OCI-LY3 (cell line): ENCODE data around the gene SH2D3C.

Source experiments
- H2AFZ ChIP-seq: fragments of 200-600, 300-600 bp; shearing (Covaris generic); 2 replicates; pipeline ENCODE4 v1.6.0; 2014; ENCODE audit warnings: antibody characterized with exemption, low read depth, low read length
- H3K27ac ChIP-seq: fragments of 200-600, 300-600 bp; sonication (generic); 2 replicates; pipeline ENCODE4 v1.5.1; 2014; ENCODE audit warnings: mild to moderate bottlenecking, low read length, moderate library complexity, mixed read lengths
- H3K27me3 ChIP-seq: fragments of 200-600, 300-600 bp; sonication (generic); 2 replicates; pipeline ENCODE4 v1.6.1; 2014; ENCODE audit warnings: low read depth, low read length, mixed read lengths
- H3K36me3 ChIP-seq: fragments of 200-600, 300-600 bp; sonication (generic); replicated peaks from 2 replicates; pipeline ENCODE3; 2014; ENCODE audit warnings: low read depth, low read length, mixed read lengths
- H3K4me1 ChIP-seq: fragments of 300-600, 200-600 bp; sonication (generic); 2 replicates; pipeline ENCODE4 v1.6.1; 2014; ENCODE audit warnings: low read length, mixed read lengths
- H3K4me2 ChIP-seq: fragments of 200-600, 300-600 bp; sonication (generic); 2 replicates; pipeline ENCODE4 v1.6.1; 2014; ENCODE audit warnings: low read length, mixed read lengths
- H3K4me3 ChIP-seq: fragments of 300-600, 200-600 bp; sonication (generic); 2 replicates; pipeline ENCODE4 v1.5.1; 2014; ENCODE audit warnings: antibody characterized with exemption, mild to moderate bottlenecking, low read length, moderate library complexity
- H3K79me2 ChIP-seq: fragments of 300-600, 200-600 bp; shearing (Covaris generic); 2 replicates; pipeline ENCODE4 v1.6.1; 2014; ENCODE audit warnings: mild to moderate bottlenecking, low read length, mixed read lengths
- H3K9ac ChIP-seq: fragments of 300-600, 200-600 bp; shearing (Covaris generic); 2 replicates; pipeline ENCODE4 v1.6.0; 2014; ENCODE audit warnings: mild to moderate bottlenecking, low read length, moderate library complexity
- H3K9me3 ChIP-seq: fragments of 200-600, 300-600 bp; shearing (Covaris generic); 2 replicates; pipeline ENCODE4 v1.6.1; 2014; ENCODE audit warnings: low read length, mixed read lengths; ENCODE audit not compliant: insufficient read depth
- H4K20me1 ChIP-seq: fragments of 200-600, 300-600 bp; sonication (generic); 2 replicates; pipeline ENCODE4 v1.6.1; 2016; ENCODE audit warnings: low read length, mixed read lengths; ENCODE audit not compliant: insufficient read depth
- EZH2phosphoT487 ChIP-seq: fragments of 200-600 bp; shearing (Covaris generic); IDR thresholded peaks from 2 replicates; pipeline ENCODE4 v1.6.1; 2018; ENCODE audit warnings: antibody characterized with exemption, mixed run types, low read depth
- TF ChIP-seq, protein P1 (sequence below): fragments of 200-600, 300-600 bp; sonication (generic); IDR thresholded peaks from 2 replicates; pipeline ENCODE4 v1.5.1; 2014; ENCODE audit warnings: antibody characterized with exemption, low read length, low read depth

SH2D3C gene

DNA sequence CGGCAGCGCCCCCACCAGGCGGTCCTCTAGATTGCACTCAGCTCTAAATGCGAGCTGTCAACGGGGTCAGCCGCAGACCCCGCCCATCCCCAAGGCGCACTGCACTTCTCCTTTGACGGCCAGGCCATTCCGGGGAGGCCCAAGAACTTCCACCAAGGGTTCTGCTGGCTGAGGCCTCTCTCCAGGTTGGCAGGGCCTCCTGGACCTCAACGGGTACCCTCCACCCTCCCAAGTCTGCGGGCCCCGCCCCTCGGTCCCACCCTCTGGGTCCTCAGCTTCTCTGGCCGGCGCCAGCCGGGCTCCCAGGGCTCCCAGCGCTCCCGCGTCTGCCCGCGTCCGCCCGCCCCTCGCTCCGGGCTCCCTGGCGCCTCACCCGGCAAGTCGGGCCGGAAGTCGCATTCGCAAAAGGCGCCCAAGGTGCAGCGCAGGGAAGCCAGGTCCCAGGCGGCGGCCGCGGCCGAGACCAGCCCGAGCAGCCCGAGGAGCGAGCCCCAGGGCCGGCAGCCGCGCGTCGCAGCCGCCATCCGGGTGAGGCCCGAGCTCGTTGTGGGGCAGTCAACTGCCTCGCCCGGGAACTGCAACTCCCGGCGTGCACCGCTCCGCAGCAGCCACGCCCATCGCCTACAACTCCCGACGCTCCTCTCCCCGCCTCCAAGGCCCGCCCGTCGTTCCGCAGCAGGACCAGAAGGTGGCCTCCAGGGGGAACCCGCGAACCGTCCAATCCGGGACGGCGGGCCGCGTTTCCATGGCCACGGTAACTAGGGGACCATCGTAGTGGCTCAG, 43.5 kb downstream of the SH2D3C start, which contains the start of gene TOR2A:
Gene TOR2A (minus strand): TSS at position 548 of the 783 bp plus-strand sequence. CDS start 24 bp downstream, at position 524.
- H3K27me3 ChIP-seq: no peaks in the 10 kb centered on the region
- H3K4me1 ChIP-seq: peaks cover 13% of the 10 kb centered on the region
- H3K36me3 ChIP-seq: peaks cover 14% of the 10 kb centered on the region
- H2AFZ ChIP-seq: peak within 1 kb of the TSS; percentile 50
- H3K4me2 ChIP-seq: peak within 1 kb of the TSS; percentile 72
- peak within 1 kb of the TSS; percentile 84 for H3K4me3 ChIP-seq
- no peak for TF ChIP-seq EZH2phosphoT487
- TF ChIP-seq, protein P1, sequence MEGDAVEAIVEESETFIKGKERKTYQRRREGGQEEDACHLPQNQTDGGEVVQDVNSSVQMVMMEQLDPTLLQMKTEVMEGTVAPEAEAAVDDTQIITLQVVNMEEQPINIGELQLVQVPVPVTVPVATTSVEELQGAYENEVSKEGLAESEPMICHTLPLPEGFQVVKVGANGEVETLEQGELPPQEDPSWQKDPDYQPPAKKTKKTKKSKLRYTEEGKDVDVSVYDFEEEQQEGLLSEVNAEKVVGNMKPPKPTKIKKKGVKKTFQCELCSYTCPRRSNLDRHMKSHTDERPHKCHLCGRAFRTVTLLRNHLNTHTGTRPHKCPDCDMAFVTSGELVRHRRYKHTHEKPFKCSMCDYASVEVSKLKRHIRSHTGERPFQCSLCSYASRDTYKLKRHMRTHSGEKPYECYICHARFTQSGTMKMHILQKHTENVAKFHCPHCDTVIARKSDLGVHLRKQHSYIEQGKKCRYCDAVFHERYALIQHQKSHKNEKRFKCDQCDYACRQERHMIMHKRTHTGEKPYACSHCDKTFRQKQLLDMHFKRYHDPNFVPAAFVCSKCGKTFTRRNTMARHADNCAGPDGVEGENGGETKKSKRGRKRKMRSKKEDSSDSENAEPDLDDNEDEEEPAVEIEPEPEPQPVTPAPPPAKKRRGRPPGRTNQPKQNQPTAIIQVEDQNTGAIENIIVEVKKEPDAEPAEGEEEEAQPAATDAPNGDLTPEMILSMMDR: peak; percentile 94
- H3K27ac ChIP-seq: peak within 1 kb of the TSS; percentile 57
- no peaks in the 10 kb centered on the region for H3K9me3 ChIP-seq
- H3K9ac ChIP-seq: peak within 1 kb of the TSS; percentile 71
- H4K20me1 ChIP-seq: no peaks in the 10 kb centered on the region
- no peaks in the 10 kb centered on the region for H3K79me2 ChIP-seq

DNA sequence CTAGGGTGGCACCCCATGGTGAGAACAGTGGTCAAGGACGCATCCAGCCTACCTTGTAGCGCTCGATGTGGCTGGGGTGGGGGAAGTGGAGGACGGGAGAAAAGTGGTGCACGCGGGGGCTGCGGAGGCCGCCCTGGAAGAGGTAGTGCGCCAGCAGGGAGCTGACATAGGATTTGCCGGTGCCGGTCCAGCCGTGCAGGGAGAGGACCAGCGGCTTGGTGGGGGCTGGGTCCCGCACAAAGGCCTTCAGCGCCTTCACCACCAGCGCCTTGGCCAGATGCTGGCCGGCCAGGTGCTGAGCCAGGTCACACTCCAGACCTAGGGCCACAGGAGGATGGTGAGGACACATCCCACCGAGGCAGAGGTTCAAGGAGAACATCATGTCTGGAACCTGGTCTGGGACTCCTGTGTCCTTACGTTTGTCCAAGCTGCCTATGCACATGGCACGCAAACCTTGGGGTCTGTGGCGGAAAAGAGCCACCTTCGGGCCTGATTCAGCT, 44.2 kb downstream of the SH2D3C start:
- H3K36me3 ChIP-seq: peaks cover 9% of the 10 kb centered on the region
- no peak overlapping the region for H2AFZ ChIP-seq
- peak overlapping the region; percentile 71; the same call in 1 of the 2 replicates for H3K9ac ChIP-seq
- H4K20me1 ChIP-seq: no peaks in the 10 kb centered on the region
- H3K4me3 ChIP-seq: peak overlapping the region; percentile 84
- H3K4me1 ChIP-seq: peaks cover 13% of the 10 kb centered on the region
- no peak for TF ChIP-seq EZH2phosphoT487
- TF ChIP-seq, protein P1: no peak
- H3K9me3 ChIP-seq: no peaks in the 10 kb centered on the region
- H3K27ac ChIP-seq: no peak overlapping the region
- no peaks in the 10 kb centered on the region for H3K79me2 ChIP-seq
- H3K4me2 ChIP-seq: peak overlapping the region; percentile 72
- no peaks in the 10 kb centered on the region for H3K27me3 ChIP-seq

DNA sequence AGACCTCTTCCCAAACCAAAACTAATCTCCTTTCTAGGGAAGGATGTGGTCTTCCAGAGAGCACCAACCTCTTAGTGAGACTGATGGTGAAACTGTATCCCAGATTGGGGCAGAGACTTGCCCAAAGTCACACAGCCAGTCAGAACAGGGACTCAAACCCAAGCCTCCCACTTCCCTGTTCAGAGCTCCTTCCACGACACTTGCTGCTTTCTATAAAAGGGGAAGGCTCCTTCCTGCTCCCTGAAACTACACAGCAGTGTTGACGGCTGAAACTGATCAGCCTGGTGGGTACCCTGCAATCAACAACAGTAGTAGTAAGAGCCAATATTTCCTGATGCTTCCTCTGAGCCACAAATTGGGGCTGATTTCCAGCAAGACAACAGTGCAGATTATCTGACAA, 44.9 kb downstream of the SH2D3C start:
- Histone ChIP-seq H3K4me2 (no peak overlapping the region), H3K79me2 (no peaks in the 10 kb centered on the region), H3K4me1 (peaks cover 13% of the 10 kb centered on the region), H3K9ac (no peak overlapping the region), H3K27ac (no peak overlapping the region), H4K20me1 (no peaks in the 10 kb centered on the region), H3K36me3 (peaks cover 5% of the 10 kb centered on the region), H3K9me3 (no peaks in the 10 kb centered on the region), H3K27me3 (no peaks in the 10 kb centered on the region), H3K4me3 (no peak overlapping the region), H2AFZ (no peak overlapping the region)
- TF ChIP-seq, protein P1: no peak
- no peak for TF ChIP-seq EZH2phosphoT487

DNA sequence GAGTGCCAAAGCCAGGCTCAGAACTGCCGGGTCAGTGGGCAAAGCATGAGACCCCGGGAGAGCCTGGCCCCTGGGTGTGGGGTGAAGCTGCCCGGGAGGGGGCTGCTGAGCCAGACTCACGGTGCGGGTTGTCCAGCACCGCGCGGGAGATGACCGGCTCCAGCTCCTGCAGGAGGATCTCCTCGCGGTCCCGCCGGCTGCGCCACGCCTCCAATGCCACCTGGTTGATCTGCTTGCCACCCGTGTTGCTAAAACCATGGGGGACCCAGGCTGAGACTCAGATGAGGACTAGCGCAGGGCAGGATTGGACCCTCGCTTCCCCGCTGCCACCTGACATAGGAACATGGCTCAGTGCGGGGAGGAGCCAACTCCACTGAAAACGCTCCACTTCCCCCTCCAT, 46.0 kb downstream of the SH2D3C start:
- H3K27ac ChIP-seq: no peak overlapping the region
- no peak overlapping the region for H3K4me3 ChIP-seq
- H3K9ac ChIP-seq: no peak overlapping the region
- H3K9me3 ChIP-seq: no peaks in the 10 kb centered on the region
- H2AFZ ChIP-seq: no peak overlapping the region
- peaks cover 13% of the 10 kb centered on the region for H3K4me1 ChIP-seq
- H3K79me2 ChIP-seq: no peaks in the 10 kb centered on the region
- H3K4me2 ChIP-seq: no peak overlapping the region
- no peaks in the 10 kb centered on the region for H3K27me3 ChIP-seq
- H3K36me3 ChIP-seq: no peaks in the 10 kb centered on the region
- no peaks in the 10 kb centered on the region for H4K20me1 ChIP-seq
- TF ChIP-seq, protein P1: no peak
